Measurements from ENCODE around the gene DPP7.
A peak's percentile ranks its signal among the peaks of the same experiment; 100 is the strongest.

DPP7 gene

DNA sequence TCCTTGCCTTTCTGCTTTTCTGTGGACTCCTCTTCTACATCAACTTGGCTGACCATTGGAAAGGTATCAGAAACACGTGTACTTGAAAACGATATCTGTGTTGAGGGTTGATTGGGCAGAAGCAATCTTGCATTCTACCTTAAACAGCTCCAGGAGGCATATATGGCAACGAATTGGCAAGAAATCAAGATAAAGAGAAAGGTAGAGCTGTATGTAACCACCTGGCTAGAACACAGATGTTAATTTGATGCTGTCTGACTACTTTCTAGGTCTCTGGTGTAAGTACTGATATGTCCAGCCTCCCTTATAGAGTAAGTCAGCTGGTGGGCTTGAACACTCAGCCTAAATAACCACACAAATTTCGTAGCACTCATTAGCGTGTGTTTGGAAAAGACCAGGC is 26.4 kb downstream of the DPP7 start:
- no peak for DNase-seq (ENCODE audit: low spot score)

DNA sequence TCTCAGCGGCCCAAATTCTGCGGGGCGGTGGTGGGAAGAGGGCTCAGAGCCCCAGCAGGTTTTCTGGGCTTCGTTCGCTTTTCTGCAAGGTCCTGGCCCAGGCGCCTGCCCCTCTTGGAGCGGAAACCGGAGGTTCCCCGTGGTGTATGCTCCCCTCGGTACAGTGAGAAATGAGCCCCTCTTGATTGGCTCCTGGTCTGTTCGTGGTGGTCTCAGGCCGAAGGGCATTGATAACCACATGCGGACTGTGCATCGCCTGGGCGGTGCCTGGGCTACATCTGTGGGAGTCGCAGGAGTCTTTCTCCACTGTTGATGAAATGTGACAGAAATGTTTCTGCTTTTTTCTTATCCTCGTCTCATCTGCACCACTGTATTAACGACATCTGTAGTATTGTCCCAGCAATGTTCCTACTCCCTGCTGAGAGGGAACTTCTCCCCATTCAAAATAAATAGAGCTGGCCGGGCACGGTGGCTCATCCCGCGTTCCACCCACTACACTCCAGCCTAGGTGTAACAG is 27.1 kb downstream of the DPP7 start:
- DNase-seq (ENCODE audit: low spot score) = no peak

DNA sequence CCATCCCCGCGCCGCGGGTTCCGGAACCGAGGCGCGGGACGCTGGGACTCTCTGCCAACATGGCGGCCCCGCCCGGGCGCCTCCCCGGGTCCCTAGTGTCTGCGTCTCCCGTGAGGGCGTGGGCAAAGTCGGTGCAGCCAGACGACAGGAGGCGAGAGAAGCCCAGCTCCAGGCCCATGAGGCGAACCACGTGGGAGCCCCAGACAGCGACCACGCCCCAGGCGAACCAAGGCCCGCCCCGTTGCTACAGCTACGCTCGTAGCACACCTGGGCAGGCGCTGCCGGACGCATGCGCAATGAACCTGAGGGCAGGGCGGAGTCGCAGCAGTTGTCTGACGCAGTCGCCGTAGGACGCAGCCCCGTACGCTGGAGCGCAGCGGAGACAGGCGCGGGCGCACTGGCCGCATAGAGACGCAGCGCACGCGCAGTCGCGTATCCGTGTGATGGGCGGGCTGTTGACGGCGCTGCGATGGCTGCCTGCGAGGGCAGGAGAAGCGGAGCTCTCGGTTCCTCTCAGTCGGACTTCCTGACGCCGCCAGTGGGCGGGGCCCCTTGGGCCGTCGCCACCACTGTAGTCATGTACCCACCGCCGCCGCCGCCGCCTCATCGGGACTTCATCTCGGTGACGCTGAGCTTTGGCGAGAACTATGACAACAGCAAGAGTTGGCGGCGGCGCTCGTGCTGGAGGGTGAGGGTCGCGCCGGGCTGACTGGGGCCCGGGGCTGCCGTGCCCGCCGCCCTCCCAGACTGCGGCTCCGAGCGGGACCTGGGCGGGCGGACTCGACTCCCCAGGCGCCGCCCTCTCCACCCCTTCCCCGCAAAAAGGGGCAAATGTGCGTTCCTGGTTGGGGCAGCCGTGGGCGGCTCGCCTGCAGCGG is 27.8 kb downstream of the DPP7 start, which contains the start of gene MAN1B1:
Gene MAN1B1 (plus strand): TSS at position 455 of the 878 bp plus-strand sequence. CDS start 15 bp downstream, at position 470.
- DNase-seq (ENCODE audit: low spot score) = peak; percentile 99

DNA sequence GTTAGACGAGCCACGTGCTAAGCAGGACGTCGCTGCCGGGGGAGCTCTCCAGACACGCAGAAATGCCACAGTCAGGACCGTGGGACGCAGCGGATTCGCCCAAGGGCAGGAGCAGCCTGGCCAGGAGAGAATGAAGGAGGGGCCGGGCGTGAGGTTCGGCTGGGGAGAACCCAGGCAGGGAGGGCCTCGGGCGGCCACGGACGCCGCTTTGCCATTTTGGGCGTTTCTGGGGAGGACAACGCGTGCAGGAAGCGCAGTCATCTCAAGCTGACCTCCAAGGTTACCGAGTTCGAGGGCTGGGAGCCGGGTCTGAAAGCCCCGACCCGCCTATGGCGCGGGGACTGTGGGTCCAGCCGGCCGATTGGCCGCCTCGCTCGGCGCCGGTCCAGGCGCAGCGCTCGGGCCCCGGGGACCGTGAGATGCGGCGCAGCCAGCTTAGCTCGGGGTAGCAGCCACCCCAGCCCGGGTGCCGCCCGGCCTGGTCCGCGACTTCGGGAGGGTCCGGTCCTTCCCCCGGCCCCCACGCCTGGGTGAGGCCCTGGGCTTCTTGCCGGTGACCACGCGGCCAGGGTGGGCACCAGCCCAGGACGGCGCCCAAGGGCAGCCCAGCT is 28.5 kb downstream of the DPP7 start:
- no peak for DNase-seq (ENCODE audit: low spot score)

DNA sequence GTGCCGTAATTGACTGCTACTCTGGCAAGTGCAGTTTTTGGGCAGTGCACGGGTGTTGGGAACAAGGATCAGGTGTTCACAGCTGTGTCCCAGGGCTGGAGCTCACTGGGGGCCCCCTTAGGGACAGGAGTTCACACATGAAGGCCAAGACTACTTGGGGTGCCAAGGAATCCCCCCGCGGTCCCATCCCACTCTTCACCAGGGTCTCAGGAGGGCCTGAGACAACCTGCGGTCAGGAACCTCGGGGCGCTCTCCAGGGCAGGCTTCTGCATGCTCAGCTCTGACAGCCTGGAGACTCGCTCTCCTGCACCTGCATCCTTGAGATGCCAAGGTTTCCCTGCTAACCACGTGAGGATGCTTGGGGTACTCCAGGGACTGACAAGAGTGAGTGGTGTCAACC is 30.0 kb downstream of the DPP7 start:
- no peak for DNase-seq (ENCODE audit: low spot score)

DNA sequence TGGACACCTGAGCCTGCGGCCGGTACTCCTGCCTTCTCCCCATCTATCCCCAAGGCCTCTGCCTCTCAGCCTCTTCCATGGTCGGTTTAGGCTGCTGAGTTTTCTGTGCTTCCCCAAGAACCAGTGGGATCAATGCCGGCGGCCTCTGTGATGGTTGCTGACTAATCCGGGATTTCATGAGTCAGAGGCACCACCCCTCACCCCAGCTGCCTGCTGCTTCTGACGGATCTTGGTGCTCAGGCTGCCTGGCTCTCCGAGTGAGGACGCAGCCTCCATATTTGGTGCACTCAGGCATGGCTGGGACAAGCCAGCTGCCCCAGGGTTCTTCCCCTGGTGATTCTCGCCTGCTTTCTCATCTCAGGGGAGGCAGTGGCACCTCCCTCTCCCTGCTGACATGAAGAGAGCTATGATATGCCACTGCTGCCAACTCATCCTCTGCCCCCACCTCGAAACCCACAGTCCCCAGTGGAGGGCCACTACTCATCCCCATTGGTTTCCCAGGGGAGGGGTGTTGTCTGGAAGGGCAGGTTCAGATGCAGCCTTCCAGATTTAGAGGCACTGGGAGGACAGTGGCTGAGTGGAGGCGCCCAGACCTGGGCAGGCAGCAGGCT is 31.0 kb downstream of the DPP7 start:
- no peak for DNase-seq (ENCODE audit: low spot score)

DNA sequence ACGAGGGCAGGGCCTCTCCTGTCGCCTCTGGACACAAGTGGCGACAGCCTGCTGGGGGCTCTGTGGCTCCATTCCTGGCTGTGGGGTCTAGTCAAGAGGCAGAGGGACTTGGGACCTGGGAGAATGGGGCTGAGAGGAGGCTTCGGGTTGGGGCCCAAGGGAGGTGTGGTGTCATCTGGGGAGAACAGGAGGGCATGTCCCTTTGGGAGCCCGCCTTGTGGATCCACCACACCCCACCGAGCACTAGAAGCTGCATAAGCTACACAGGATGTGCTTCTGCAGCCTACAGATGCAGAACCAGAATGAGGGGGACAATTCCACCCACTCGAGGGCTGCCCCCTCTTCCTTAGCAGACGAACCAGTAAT is 31.6 kb downstream of the DPP7 start:
- DNase-seq (ENCODE audit: low spot score) = no peak

DNA sequence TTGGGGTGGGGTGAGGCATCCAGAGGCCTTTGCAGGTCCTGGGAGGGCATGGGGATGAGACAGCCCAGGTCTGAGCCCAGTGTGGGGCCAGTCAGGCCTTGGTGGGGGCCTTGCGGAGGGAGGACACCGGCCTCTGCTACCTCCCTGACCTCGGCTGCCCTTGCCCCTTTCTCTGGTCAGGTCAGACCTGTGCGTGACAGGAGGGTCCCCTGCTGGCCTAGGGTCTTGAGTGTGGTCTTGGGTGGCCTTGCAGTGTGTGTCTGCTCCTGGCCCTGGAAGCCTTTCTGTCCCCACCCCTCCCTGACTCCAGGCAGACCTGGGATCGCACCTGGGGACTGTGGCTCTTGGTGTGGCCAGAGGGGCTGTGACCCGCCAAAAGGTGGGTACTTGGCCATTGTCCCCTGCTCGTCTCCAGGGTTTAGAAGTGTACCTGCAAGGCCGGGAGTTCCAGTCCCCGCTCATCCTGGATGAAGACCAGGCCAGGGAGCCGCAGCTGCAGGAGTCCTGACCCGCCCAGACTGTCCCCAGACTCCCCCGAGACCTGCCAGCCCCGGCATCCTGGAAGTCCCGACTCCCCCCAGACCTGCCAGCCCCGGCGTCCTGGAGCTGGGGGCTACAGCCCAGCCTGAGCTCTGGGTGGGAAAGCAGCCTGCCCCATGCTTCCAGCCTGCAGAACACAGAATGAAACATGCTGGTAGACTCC is 32.2 kb downstream of the DPP7 start:
- DNase-seq (ENCODE audit: low spot score) = no peak

DNA sequence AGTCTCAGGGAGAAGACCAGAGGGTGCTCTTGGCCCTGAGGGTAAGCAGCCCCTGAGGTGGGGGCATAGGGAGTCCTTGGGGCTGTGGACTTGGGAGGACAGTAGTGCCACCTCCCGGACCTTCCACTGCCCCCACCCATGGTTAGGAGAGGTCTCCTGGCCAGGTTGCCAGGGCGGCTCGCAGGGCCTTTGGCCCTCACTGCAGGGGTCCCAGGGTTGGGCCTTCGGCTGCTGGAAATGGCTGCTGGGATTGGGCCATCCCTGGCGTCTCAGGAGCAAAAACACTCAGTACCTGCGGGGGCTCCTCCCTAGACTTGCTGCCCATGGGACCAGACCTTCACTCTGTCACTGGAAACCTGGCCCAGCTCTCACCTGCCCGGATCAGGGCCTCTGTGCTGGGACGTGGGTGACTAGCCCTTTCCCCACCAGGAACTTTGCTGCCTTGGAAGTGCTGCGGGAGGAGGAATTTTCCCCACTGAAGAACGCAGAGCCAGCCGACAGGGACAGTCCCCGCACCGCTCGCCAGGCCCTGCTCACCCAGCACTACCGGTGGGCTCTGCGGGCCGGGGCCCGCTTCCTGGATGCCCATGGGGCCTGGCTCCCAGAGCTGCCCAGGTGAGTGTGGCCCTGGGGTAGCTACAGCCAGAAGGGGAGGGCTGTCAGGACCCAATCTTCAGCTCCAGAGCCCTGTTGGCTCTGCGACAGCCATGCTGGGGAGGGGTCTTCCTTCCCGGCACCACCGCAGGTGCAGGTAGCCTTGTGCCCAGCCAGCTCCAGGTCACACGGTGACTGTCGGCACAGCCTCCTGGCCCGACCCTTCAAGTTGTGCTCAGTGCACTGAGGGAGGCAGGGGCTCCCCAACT is 34.0 kb downstream of the DPP7 start:
- DNase-seq (ENCODE audit: low spot score) = no peak

DNA sequence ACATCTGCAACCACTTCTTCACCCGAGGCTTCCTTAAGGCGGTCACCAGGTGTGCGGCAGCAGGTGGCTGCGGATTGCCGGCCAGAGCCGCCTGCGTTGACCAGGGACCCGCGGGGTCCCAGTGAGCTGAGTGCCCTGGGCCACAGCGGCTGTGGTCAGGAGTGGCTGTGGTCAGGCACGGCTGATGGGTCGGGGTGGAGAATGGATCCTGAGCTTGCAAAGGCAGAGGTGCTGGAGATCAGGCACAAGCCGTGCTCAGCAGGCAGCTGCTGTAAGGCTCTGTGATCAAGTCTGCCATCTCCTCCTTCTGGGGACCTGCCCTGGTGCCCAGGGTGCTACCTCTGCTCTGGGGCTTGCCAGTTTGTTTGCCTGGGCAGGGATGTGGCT is 35.1 kb downstream of the DPP7 start:
- no peak for DNase-seq (ENCODE audit: low spot score)

DNA sequence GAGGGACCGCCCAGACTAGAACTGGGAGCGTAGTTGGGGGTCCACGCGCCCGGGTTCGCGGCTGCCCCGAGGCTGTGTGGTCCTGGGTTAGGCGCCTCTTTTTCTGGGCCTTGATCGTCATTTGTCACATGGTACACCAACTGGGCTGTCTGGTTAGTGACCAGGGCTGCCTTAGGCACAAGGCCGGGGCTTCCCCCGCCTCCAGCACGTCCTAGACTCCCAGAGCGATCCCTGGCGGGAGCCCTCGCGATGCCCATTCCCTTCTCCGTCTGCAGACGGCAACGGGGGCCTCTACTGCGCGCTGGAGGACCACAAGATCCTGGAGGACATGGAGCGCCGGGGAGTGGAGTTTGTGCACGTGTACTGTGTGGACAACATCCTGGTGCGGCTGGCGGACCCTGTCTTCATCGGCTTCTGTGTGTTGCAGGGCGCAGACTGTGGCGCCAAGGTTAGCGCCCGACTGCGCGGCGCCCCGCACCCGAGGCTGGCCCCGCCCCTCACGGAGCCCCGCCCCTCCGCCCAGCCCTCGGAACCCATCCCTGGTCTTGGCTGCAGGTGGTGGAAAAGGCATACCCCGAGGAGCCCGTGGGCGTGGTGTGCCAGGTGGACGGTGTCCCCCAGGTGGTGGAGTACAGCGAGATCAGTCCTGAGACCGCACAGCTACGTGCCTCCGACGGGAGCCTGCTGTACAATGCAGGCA is 35.7 kb downstream of the DPP7 start:
- no peak for DNase-seq (ENCODE audit: low spot score)

DNA sequence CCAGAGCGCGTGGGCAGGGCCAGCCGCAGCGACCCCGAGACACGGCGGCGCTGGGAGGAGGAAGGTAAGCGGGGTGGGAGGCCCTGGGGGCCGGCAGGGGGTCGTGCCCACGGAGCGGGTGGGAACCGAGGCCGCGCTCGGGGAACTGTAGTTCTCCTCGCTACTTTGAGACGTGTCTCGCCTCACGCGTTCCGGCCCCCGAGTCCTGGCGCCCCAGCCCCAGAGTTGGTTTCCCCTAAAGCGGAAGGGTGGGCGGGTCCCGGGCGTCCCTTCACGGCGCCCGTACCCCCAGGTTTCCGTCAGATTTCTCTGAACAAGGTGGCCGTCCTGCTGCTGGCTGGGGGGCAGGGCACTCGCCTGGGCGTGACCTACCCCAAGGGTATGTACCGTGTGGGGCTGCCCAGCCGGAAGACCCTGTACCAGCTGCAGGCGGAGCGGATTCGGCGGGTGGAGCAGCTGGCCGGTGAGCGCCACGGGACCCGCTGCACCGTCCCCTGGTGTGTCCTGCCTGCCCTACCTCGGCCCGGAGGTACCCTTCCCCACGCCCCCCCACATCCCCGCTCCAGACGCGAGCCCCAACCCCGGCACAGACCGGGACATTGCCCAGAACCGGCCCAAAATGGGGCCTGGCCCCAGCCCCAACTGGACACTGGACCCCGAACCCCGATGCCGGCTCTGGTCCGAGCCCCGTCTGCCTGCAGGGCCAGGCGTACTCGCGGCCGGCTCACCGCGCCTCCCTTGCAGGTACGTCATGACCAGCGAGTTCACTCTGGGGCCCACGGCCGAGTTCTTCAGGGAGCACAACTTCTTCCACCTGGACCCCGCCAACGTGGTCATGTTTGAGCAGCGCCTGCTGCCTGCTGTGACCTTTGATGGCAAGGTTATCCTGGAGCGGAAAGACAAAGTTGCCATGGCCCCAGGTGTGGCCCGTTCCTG is 36.5 kb downstream of the DPP7 start:
- no peak for DNase-seq (ENCODE audit: low spot score)

DNA sequence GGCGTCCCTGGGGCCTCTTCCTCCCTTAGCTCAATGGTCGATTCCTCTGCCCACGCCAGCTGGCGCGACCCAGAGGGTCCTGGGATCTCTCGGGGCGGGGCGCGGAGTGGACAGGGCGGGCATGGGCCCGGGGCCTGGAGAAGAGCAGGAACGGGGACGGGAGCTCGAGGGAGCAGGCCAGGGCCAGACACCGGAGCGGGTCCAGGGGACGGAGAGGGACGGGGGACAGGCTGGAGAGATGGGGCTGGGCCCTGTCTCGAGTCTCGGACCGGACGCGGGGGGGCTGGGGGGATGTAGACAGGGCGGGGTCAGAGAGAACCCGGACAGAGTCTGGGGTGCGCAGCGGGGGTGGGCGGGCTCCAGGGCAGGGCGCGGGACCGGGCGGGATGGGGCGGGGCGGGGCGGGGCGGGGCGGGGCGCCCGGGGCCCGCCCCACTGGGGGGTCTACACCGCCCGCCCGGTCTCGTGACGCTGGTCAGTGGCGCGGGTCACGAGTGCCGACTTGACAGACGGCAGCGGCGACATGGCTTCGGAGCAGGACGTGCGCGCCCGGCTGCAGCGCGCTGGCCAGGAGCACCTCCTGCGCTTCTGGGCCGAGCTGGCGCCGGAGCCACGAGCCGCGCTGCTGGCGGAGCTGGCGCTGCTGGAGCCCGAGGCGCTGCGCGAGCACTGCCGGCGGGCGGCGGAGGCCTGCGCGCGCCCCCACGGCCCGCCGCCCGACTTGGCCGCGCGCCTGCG is 37.4 kb downstream of the DPP7 start, which contains the start of gene UAP1L1:
Gene UAP1L1 (plus strand): TSS at position 508 of the 738 bp plus-strand sequence. CDS start 16 bp downstream, at position 524.
- DNase-seq (ENCODE audit: low spot score) = no peak

DNA sequence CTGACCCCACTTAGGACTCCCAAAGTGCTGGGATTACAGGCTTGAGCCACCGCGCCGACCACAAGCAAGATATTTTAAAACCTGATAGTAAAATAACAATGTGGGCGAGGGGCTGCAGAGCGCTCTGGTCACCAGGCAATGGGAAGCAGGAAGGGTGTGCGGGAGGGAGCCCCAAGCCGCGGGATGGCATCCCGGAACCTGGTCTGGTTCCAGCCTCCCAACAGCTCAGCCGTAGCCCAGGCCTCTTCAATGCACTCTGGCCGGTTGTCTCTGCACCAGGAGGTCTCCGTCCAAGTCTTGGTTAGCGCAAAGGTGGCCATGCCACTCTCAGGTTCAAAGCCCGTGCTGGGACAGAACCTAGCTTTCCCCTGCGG is 37.9 kb downstream of the DPP7 start:
- no peak for DNase-seq (ENCODE audit: low spot score)

DNA sequence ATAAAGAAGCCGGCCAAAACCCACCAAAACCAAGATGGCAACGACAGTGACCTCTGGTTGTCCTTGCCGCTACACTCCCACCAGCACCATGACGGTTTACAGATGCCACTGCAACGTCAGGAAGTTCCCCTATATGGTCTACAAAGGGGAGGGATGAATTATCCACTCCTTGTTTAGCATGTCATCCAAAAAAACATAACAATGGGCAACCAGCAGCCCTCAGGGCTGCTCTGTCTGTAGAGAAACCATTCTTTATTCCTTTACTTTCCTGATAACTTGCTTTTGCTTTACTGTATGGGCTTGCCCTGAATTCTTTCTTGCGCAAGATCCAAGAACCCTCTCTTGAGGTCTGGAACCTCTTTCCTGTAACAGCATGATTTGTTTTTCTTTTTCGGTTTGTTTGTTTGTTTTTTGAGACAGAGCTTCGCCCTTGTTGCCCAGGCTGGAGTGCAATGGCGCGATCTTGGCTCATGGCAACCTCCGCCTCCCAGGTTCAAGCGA is 39.2 kb downstream of the DPP7 start:
- DNase-seq (ENCODE audit: low spot score) = no peak

DNA sequence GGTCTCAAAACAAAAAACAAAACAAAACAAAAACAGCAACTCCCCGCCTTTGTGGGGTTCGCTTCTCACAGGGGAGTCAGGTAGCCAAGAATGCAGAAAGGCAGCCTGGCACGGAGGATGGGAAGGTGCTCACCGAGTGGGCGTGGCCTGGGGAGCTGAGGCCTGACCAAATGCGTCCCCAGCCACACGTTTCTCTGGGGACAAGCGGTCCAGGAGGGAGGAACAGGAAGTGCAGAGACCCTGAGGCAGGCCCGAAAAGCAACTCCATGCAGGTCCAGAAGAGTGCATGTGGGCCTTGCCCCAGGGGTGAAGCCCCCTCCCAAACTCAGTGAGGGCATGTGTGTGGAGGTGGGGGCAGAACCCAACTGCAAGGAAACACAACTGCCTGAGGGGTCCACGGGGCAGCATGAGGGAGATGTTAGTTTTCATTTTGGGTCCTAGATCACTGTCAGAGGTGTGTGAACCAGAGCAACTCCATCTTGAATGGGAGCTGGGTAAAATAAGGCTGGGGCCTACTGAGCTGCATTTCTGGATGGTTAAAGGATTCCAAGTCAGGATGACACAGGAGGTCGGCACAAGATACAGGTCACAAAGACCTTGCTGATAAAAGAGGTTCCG is 39.8 kb downstream of the DPP7 start:
- DNase-seq (ENCODE audit: low spot score) = no peak

DNA sequence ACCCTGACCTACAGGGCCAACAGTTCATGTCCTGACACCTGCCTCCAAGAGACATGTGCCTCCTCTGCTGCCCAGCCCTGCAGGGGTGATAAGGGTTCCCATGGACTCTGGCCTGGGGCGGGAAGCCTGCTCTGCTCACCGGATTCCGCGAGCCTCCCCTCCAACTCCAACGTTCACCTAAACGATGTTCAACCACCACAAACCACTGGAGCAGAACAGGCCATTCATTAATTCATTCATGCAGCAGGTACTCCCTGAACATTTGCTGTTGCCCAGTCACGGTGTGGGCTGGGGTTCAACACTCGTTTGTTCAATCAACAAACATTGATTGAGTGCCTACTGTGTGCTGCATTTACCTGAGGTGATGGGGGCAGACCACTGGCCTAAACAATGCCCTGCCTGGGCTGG is 40.5 kb downstream of the DPP7 start:
- no peak for DNase-seq (ENCODE audit: low spot score)

DNA sequence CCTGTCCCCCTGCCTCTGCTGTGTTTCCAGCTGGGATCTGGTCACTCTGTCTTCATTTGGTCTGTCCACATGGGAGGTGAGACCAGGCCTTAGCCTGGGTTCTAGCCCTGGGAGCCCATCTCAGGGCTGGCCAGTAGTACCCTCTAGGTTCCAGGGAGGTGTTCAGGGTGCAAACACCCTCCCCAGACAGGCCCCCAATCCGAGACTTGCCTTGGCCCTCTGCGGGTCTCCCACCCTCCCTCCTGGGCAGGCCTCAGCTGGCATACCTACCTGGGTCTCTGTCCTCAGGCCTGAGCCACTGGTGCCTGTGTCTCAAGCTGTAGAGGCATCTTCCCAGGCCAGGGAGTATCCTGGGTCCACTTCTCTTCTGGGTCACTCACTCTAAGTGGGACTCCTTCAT is 43.3 kb downstream of the DPP7 start:
- no peak for DNase-seq (ENCODE audit: low spot score)

Measured in SK-N-DZ (cell line).